ENCODE measurements around the gene PCK1. TPM values are rescaled to one million over a fixed set of nuclear protein-coding genes. Genes with fewer than 3 reads are reported as not detected.

Gene PCK1
- total RNA-seq, 4 donors from 2014 or later = 16.1 to 131 (median 65.2) TPM

- no peak overlapping the region for H3K27ac ChIP-seq
- no peaks in the 10 kb centered on the region for H3K9me3 ChIP-seq
- peaks cover 0 to 15% (median 1%) of the 10 kb centered on the region in 4 donors for H3K4me1 ChIP-seq
- no peaks in the 10 kb centered on the region for H3K36me3 ChIP-seq
- H3K4me3 ChIP-seq = no peak overlapping the region
- peaks cover 0 to 16% of the 10 kb centered on the region in 2 donors for H3K27me3 ChIP-seq
- WGBS, 2 donors = 70 to 76% methylated on average over 13 of the region's 13 CpGs
- DNase-seq (ENCODE audit: low spot score in 2 of 2) = no peak
- TF ChIP-seq POLR2A (IDR thresholded peaks at IDR 0.05) (no peak), CTCF (IDR thresholded peaks at IDR 0.05) (no peak), EP300 (IDR thresholded peaks at IDR 0.05) (no peak)
Observed at GRCh38 chr20:57568088-57568896, 7.4 kb downstream of the PCK1 start.

- Histone ChIP-seq H3K27ac (no peak overlapping the region), H3K27me3 (peaks cover 0 to 16% of the 10 kb centered on the region in 2 donors), H3K9me3 (no peaks in the 10 kb centered on the region), H3K36me3 (no peaks in the 10 kb centered on the region), H3K4me3 (no peak overlapping the region), H3K4me1 (peaks cover 0 to 15% (median 1%) of the 10 kb centered on the region in 4 donors)
- DNase-seq (ENCODE audit: low spot score in 2 of 2) = no peak
- TF ChIP-seq EP300 (IDR thresholded peaks at IDR 0.05) = no peak
- TF ChIP-seq CTCF (IDR thresholded peaks at IDR 0.05) = no peak
- no peak for TF ChIP-seq POLR2A (IDR thresholded peaks at IDR 0.05)
- WGBS, 2 donors = 89 to 94% methylated on average over 12 of the region's 12 CpGs
Observed at GRCh38 chr20:57568960-57569359, 8.1 kb downstream of the PCK1 start.

- WGBS, 2 donors = 40 to 58% methylated on average over 18 to 20 of the region's 20 CpGs
- no peak for DNase-seq (ENCODE audit: low spot score in 2 of 2)
- Histone ChIP-seq H3K4me1 (peaks cover 0 to 15% (median 1%) of the 10 kb centered on the region in 4 donors), H3K27me3 (peaks cover 0 to 22% of the 10 kb centered on the region in 2 donors), H3K36me3 (no peaks in the 10 kb centered on the region), H3K9me3 (no peaks in the 10 kb centered on the region), H3K4me3 (no peak overlapping the region), H3K27ac (peak overlapping the region in 1 of 4 donors; percentile 15)
- no peak for TF ChIP-seq EP300 (IDR thresholded peaks at IDR 0.05)
- TF ChIP-seq POLR2A (IDR thresholded peaks at IDR 0.05) = no peak
- TF ChIP-seq CTCF (IDR thresholded peaks at IDR 0.05) = no peak
Observed at GRCh38 chr20:57570145-57570850, 9.4 kb downstream of the PCK1 start.

GRCh38 chr20:57570920-57571319 lies 10.0 kb downstream of the PCK1 start:
- Histone ChIP-seq H3K36me3 (no peaks in the 10 kb centered on the region), H3K4me1 (peaks cover 0 to 15% (median 1%) of the 10 kb centered on the region in 4 donors), H3K27me3 (peaks cover 0 to 22% of the 10 kb centered on the region in 2 donors), H3K27ac (peak overlapping the region in 1 of 4 donors; percentile 15), H3K9me3 (no peaks in the 10 kb centered on the region), H3K4me3 (no peak overlapping the region)
- no peak for DNase-seq (ENCODE audit: low spot score in 2 of 2)
- WGBS, 2 donors = 42 to 45% methylated on average over 8 of the region's 8 CpGs
- TF ChIP-seq CTCF (IDR thresholded peaks at IDR 0.05) (no peak), EP300 (IDR thresholded peaks at IDR 0.05) (no peak), POLR2A (IDR thresholded peaks at IDR 0.05) (no peak)

All from tibial nerve (tissue), 4 donors.